GM23248 (cell line): ENCODE measurements around the gene DDN. TPM values are rescaled to one million over a fixed set of nuclear protein-coding genes. Genes with fewer than 3 reads are reported as not detected.

Source experiments
- DNase-seq: peaks from one replicate; pipeline ENCODE4 v3.0.0-alpha.2; 2015
- H2AFZ ChIP-seq: fragments of 200-600 bp; sonication (generic); 2 replicates; pipeline ENCODE4 v1.6.1; 2016; ENCODE audit warnings: antibody characterized with exemption
- H3F3A ChIP-seq: fragments of 200-600 bp; sonication (generic); 2 replicates; pipeline ENCODE4 v1.6.1; 2016; ENCODE audit warnings: mild to moderate bottlenecking, antibody characterized with exemption, mixed run types; ENCODE audit not compliant: insufficient read depth
- H3K27ac ChIP-seq: fragments of 200-600 bp; sonication (generic); 2 replicates; pipeline ENCODE4 v1.5.1; 2016; ENCODE audit warnings: mild to moderate bottlenecking
- H3K27me3 ChIP-seq: fragments of 200-600 bp; sonication (generic); replicated peaks from 2 replicates; pipeline ENCODE4 v1.6.1; 2016; ENCODE audit warnings: mild to moderate bottlenecking; ENCODE audit not compliant: insufficient read depth
- H3K36me3 ChIP-seq: fragments of 200-600 bp; sonication (generic); 2 replicates; pipeline ENCODE4 v1.6.1; 2016; ENCODE audit warnings: low read depth, mild to moderate bottlenecking
- H3K4me1 ChIP-seq: fragments of 200-600 bp; sonication (generic); 2 replicates; pipeline ENCODE4 v1.6.1; 2016; ENCODE audit warnings: mild to moderate bottlenecking; ENCODE audit not compliant: insufficient read depth
- H3K4me2 ChIP-seq: fragments of 200-600 bp; sonication (generic); one replicate; pipeline ENCODE4 v1.6.1; 2016; ENCODE audit warnings: mild to moderate bottlenecking; ENCODE audit not compliant: unreplicated experiment
- H3K4me3 ChIP-seq: fragments of 200-600 bp; sonication (generic); 2 replicates; pipeline ENCODE4 v1.5.1; 2016; ENCODE audit warnings: mild to moderate bottlenecking
- H3K79me2 ChIP-seq: fragments of 200-600 bp; sonication (generic); 2 replicates; pipeline ENCODE4 v1.6.1; 2016; ENCODE audit warnings: mild to moderate bottlenecking; ENCODE audit not compliant: insufficient read depth
- H3K9ac ChIP-seq: fragments of 200-600 bp; sonication (generic); 2 replicates; pipeline ENCODE4 v1.6.1; 2016; ENCODE audit warnings: mild to moderate bottlenecking
- H3K9me2 ChIP-seq: fragments of 200-600 bp; sonication (generic); 2 replicates; pipeline ENCODE4 v1.6.1; 2016; ENCODE audit warnings: mixed run types, mild to moderate bottlenecking, moderate library complexity; ENCODE audit not compliant: insufficient read depth
- H3K9me3 ChIP-seq: fragments of 200-600 bp; sonication (generic); one replicate; pipeline ENCODE4 v1.6.1; 2017; ENCODE audit warnings: low read depth
- H4K20me1 ChIP-seq: fragments of 200-600 bp; sonication (generic); 2 replicates; pipeline ENCODE4 v1.6.0; 2016; ENCODE audit not compliant: insufficient read depth
- EZH2 ChIP-seq: fragments of 200-600 bp; sonication (generic); IDR thresholded peaks from 2 replicates; pipeline ENCODE4 v1.6.1; 2018; ENCODE audit warnings: antibody characterized with exemption, mild to moderate bottlenecking; ENCODE audit not compliant: insufficient read depth, poor library complexity, severe bottlenecking
- EZH2phosphoT487 ChIP-seq: fragments of 200-600 bp; sonication (generic); IDR thresholded peaks from 2 replicates; pipeline ENCODE4 v1.6.1; 2018; ENCODE audit warnings: antibody characterized with exemption, moderate library complexity, mild to moderate bottlenecking, low read depth; ENCODE audit not compliant: insufficient read depth
- WGBS, 2 experiments: methylation state at CpG; one replicate each; pipeline ENCODE4 v1.1.6; 2015 to 2017; ENCODE audit warnings: low lambda C conversion rate in 2 of 2, low coverage in 1 of 2; ENCODE audit errors: missing lambda C conversion rate in 2 of 2; 5-methylcytosine and 5-hydroxymethylcytosine counted together
- in situ Hi-C: fragments of 300-500 bp; cut with MboI; formaldehyde crosslinking; loops from 2 replicates; pipeline ENCODE4 v1.15.0; 2020
- polyA plus RNA-seq: library from polyadenylated mRNA; unstranded; fragments of >200 nt; fragmentation: Nextera tagmentation; extraction: Ambion mirVana; gene quantifications from 2 replicates; pipeline ENCODE4 v1.2.1, GENCODE V29; 2016
- total RNA-seq: library from RNA; depleted of rRNA; stranded (reverse); fragments of >200 nt; shearing (Covaris generic); gene quantifications from 2 replicates; pipeline ENCODE4 v1.2.3, GENCODE V29; 2014

Gene DDN
- total and polyA plus RNA-seq, 2 experiments from 2014 or later, result not detected

DNA sequence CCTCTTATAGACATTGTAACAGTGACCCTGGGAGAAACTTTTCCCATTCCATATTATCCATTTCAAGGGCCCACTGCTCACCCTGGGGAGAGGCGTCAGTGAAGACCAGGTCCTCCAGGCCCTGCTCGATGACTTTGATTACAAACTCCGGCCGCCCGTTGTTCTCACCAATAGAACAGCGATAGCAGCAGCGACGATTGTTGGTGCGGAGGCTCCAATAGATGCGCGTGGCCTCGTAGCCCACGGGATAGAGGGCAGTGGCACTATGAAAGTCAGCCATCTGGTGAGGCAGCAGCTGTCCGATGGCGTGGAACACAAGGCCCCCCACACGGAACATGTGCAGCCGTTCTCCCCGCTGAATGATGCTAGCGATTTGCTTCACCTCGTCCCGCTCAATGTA is 26.9 kb upstream of the DDN start:
- peaks cover 9% of the 10 kb centered on the region; the same call in 1 of the 2 replicates for H3K79me2 ChIP-seq
- no peaks in the 10 kb centered on the region for H3K27me3 ChIP-seq
- no peak for DNase-seq
- no peaks in the 10 kb centered on the region for H3K9me2 ChIP-seq
- H2AFZ ChIP-seq, result no peak overlapping the region
- TF ChIP-seq EZH2, result no peak
- no peak for TF ChIP-seq EZH2phosphoT487
- H3F3A ChIP-seq, result peaks cover 15% of the 10 kb centered on the region; the same call in 1 of the 2 replicates
- H3K4me1 ChIP-seq, result no peaks in the 10 kb centered on the region
- in situ Hi-C loops, result no loop called here
- H4K20me1 ChIP-seq, result no peaks in the 10 kb centered on the region
- WGBS, 2 experiments, result 94 to 97% methylated on average over 16 to 21 of the region's 21 CpGs
- peaks cover 39% of the 10 kb centered on the region for H3K36me3 ChIP-seq
- no peaks in the 10 kb centered on the region for H3K9me3 ChIP-seq
- no peak overlapping the region for H3K27ac ChIP-seq
- H3K4me3 ChIP-seq, result no peak overlapping the region
- H3K9ac ChIP-seq, result no peak overlapping the region
- no peak overlapping the region for H3K4me2 ChIP-seq

- Histone ChIP-seq H3K4me1 (no peaks in the 10 kb centered on the region), H3K9me2 (no peaks in the 10 kb centered on the region), H3K4me2 (no peak overlapping the region), H3K27ac (no peak overlapping the region), H3F3A (peaks cover 15% of the 10 kb centered on the region; the same call in 1 of the 2 replicates), H3K9me3 (no peaks in the 10 kb centered on the region), H2AFZ (no peak overlapping the region), H3K4me3 (no peak overlapping the region), H3K36me3 (peaks cover 37% of the 10 kb centered on the region), H3K79me2 (peaks cover 9% of the 10 kb centered on the region; the same call in 1 of the 2 replicates), H3K9ac (no peak overlapping the region), H3K27me3 (no peaks in the 10 kb centered on the region), H4K20me1 (no peaks in the 10 kb centered on the region)
- no peak for DNase-seq
- in situ Hi-C loops, result no loop called here
- 97 to 98% methylated on average over 4 of the region's 4 CpGs for WGBS, 2 experiments
- TF ChIP-seq EZH2, result no peak
- no peak for TF ChIP-seq EZH2phosphoT487
Observed at GRCh38 chr12:49025463-49025862, 26.3 kb upstream of the DDN start.

- Histone ChIP-seq H3K9ac (no peak overlapping the region), H3K27ac (no peak overlapping the region), H3K4me2 (no peak overlapping the region), H3F3A (peaks cover 20% of the 10 kb centered on the region; the same call in 1 of the 2 replicates), H2AFZ (no peak overlapping the region), H3K9me2 (no peaks in the 10 kb centered on the region), H3K36me3 (peaks cover 33% of the 10 kb centered on the region), H3K4me3 (no peak overlapping the region), H3K4me1 (peaks cover 4% of the 10 kb centered on the region), H3K79me2 (peaks cover 4% of the 10 kb centered on the region; the same call in 1 of the 2 replicates), H3K9me3 (no peaks in the 10 kb centered on the region), H4K20me1 (no peaks in the 10 kb centered on the region), H3K27me3 (no peaks in the 10 kb centered on the region)
- WGBS, 2 experiments, result 85 to 86% methylated on average over 12 of the region's 12 CpGs
- no peak for TF ChIP-seq EZH2phosphoT487
- no peak for TF ChIP-seq EZH2
- DNase-seq, result no peak
- in situ Hi-C loops, result no loop called here
Observed at GRCh38 chr12:49024543-49024942, 25.4 kb upstream of the DDN start.

DNA sequence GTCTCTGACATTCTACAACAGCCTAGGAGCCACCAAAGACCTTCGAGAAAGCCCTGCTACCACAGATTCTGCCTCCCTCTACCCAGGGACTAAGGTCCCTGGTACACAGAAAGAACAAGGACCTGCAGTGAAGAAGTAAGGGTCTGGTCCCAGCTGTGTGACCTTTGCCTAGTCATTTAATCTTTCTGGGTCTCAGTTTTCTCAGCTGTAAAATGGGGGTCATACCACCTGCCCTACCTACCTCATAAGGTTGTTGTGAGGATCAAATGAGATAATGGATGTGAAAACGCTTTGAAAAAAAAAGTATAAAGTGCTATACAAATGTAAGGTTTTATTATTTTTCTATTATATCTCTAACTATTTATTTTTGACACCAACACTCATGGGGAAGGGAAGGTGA is 24.6 kb upstream of the DDN start:
- Histone ChIP-seq H2AFZ (no peak overlapping the region), H3K9ac (no peak overlapping the region), H4K20me1 (no peaks in the 10 kb centered on the region), H3K9me3 (no peaks in the 10 kb centered on the region), H3F3A (peaks cover 26% of the 10 kb centered on the region; the same call in 1 of the 2 replicates), H3K27ac (no peak overlapping the region), H3K79me2 (no peaks in the 10 kb centered on the region), H3K36me3 (peaks cover 30% of the 10 kb centered on the region), H3K4me1 (peaks cover 7% of the 10 kb centered on the region), H3K4me3 (no peak overlapping the region), H3K27me3 (no peaks in the 10 kb centered on the region), H3K9me2 (no peaks in the 10 kb centered on the region), H3K4me2 (no peak overlapping the region)
- no peak for DNase-seq
- 100% methylated on average over 2 of the region's 2 CpGs for WGBS, 2 experiments
- in situ Hi-C loops, result no loop called here
- no peak for TF ChIP-seq EZH2
- no peak for TF ChIP-seq EZH2phosphoT487
